Stimulated activated CD8-positive, alpha-beta memory T cell treated with anti-CD3 and anti-CD28 coated beads, Interleukin-4, amount 100 ng/mL, for 24 hours (primary cell): ENCODE measurements around the gene KCNE4.
"Not testable (repeated sequence)": the region's sequence is repeated elsewhere in the genome, so short reads cannot be mapped to it uniquely, and the experiment has no call there.

Experiments used
- DNase-seq: peaks from one replicate; pipeline ENCODE4 v3.0.0-alpha.2; 2020; ENCODE audit warnings: low read depth

Gene KCNE4

DNA sequence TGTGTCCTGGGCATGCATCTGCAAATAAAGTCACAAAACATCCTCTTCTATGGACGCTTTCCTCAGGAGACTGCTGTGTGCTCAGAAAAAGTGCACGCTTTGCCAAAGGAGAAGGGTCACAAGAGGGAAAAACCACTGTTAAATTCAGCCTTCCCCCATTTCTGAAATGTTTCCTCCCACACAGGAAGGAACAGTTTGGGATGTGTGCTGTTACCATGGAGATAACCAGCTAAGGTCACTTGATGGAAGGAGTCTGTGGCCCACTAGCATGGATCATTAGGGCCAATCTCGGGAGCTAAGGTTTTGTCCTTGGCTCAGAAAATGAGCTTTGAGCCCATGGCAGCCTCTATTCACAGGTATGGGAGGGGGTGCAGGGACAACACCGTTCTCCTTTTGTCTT is 5.6 kb downstream of the KCNE4 start:
- no peak for DNase-seq

DNA sequence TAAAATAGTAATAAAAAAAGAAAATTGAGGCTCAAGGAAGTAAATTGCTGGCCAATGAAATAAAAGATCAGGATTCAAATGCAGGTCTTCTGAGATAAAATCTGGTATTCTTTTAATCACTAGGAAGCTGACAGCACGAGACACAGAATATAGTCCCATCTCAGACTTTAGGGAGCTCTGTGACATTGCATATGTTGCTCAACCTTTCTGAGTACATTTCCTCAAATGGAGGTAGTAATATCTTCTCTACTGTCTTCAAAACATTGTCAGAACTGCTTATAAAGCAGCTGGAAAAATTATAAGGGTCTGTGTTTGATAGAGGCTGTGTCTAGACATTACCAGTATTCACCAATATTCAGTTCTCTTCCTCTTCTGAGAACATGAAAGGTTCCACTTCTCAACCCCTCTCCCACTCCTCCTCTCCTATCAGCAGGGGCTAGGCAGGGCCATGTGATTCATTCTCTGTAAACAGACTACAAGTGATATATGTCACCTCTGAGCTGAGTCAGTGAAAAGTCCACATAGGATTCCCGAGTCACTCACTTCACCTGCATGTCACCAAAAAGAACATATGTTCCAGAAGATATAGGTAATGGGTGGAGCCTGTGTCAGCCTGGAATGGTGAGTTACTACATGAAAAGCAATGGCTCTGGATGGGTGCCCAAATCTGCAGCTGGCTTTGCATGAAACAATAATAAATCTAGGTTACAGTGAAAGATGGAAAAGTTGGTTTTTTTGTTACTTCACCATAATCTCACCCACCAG is 7.1 kb downstream of the KCNE4 start:
- DNase-seq = no peak

DNA sequence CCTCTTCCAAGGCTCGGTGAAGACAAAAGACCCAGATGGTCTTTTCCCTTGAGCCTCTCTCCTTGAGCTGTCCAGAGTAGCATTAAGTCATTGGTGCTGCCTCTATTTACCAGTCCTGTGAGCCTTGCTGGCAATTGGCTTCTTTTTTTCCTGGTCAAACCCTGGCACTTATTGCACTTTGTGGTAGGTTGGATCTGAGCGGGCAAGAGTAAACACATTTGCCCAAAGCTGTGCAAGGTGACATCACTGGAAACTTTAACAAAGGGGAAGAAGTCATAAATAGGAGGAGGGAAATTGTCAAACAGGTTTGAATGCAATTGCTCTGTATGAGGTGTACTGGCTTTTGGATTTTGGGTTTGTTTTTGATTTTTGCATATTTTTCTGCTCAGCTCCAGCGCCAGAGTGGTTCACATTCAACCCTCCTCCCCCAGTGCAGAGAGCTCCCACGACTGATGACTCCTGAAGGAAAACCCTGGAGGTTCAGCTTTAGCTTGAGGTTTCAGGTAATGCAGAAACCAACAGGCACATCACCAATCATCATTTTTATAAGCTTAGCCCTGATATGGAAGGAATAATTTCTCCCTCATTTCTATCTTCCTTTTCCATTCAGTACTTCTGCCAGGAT is 8.3 kb downstream of the KCNE4 start:
- DNase-seq = no peak

DNA sequence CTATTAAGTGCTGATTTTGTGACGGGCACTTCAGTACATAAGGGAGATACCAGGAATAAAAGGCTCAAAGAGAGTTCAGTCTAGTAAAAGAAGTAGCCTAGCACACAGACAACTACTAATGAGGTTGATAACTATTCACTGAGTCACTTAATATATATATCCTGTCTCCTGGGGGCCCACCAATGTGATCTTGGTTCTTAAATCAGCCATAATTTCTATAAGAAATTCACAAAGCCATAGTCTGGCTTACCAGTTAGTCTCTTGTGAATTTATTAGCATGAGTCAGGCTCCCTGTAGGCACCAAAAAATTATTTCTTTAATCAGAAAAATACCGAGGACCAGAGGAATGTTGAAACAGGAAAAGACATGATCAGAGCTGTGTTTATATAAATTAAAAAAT is 10.4 kb downstream of the KCNE4 start:
- DNase-seq = no peak

DNA sequence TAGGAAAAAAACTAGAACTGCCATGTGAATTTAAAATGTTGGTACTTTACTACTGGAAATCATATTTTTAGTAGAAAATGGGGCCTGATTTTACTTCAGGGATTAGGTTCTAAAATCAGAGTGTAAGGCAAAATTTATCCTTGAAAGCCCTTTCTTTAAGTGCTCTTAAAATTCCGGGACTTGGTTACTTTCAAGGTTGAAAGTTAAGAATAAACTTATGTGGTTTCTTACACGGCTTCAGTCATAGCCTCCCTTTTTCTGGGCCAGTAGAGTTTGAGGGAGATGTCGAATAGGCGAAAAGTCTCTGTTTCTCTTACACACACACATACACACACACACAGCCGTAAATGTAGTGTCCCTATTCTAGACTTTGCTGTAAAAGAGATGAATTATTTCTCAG is 13.1 kb downstream of the KCNE4 start:
- DNase-seq = no peak

DNA sequence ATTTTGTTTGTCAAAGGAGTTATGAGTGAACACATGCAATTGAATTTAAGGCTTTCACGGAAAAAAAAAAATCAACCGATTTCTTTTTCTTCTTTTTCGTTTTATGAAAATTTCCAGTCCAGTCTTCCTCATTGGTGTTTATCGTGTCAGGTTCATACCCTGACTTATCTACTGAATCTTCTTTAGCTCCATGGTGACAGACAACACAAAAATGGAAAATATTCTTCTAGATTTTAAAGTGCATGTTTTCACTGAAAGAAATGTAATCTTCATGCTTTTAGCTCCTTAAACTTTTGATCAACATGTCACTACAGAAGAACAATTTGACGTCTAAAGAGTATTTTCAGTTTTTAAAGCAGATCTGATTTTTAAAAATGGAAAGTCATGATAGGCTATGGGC is 14.7 kb downstream of the KCNE4 start:
- DNase-seq = no peak

DNA sequence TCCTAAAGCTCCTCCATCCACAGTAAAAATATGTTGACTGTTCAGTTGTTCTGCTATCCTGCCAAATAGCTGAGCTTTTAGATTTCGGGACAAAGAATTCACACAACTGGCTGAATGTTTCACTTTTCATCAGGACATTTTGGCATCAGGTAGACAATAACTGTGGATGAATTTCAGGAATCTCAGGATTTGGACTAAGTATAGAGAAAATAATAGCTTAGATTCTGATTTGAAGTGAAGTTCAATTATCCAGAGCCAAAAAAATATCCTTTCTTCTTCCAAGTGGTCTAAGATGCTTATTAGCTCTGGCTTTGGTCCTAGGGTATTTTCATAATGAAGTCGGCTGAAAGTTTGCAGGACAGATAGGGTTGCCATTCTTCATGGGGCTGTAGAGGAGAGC is 16.1 kb downstream of the KCNE4 start:
- no peak for DNase-seq

DNA sequence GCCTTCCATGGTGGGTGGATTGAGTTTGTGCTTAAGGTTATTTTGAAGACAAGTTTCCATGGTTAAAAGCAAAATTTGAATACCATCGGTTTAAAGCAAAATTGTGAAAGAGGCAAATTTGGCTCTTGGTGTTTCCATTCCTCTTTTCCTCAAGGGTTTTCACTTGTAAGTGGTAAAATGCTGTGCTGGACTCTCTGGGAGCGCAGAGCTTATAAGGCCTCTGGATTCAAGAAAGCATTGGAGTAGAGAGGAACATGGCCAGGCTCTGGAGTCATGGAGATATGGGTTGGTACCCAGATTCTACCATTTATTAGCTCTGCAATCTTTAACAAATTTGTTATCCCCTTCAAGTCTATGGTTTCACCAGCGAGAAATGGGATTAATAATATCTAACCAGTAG is 17.5 kb downstream of the KCNE4 start:
- DNase-seq = no peak

DNA sequence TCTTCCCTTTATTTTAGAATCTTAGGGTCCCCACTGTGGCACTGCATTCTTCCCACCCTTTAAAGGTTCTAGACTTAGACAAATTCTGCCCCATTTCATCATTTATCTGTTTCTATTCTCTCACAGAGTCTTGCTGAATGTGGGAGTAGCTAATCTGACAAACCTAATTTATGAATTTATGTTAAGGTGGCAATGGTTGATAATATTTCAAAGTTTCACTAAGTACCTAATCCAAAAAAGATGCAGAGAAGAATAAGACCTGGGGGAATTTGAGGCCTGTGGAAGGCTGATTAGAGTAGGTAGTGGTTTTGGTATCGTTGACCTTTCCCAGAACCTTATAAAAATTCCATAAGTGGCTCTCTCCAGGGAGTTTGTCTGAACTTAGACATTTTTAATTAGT is 18.0 kb downstream of the KCNE4 start:
- DNase-seq = no peak

DNA sequence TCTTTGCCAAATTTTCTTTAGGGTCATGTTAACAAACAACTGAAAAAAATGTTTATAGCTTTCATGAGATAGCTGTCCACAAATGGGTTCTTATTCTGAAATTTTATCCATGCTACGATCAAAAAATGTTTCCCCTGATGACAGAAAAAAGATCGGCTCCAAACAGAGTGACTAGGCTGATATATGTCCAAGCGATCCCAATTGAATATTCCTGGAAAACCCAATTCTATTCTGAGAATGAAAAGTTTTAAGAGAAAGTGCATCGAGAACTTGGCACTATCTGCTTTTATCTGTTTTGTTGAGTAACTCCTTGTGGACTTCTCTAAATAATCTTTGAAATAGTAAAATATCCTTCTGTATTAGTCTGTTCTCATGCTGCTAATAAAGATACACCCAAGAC is 19.1 kb downstream of the KCNE4 start:
- no peak for DNase-seq

DNA sequence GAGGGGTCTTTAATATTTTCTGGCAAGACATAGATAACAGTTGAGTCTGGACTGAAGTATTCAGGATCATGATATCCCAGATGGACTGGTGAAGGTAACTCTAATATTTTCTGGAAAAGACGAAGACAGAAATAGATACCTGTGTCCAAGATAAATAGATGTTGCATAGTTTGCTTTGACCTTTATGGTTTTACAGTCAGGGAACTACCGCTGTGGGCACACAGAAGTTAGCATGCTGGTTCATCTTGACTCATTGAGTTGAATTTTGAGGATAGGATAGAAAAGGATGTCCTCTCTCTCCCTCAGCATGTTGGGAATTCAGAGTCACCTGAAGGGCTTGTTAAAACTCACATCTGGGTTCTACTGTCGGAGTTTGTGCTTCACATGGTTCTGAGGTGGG is 20.8 kb downstream of the KCNE4 start:
- DNase-seq = no peak

DNA sequence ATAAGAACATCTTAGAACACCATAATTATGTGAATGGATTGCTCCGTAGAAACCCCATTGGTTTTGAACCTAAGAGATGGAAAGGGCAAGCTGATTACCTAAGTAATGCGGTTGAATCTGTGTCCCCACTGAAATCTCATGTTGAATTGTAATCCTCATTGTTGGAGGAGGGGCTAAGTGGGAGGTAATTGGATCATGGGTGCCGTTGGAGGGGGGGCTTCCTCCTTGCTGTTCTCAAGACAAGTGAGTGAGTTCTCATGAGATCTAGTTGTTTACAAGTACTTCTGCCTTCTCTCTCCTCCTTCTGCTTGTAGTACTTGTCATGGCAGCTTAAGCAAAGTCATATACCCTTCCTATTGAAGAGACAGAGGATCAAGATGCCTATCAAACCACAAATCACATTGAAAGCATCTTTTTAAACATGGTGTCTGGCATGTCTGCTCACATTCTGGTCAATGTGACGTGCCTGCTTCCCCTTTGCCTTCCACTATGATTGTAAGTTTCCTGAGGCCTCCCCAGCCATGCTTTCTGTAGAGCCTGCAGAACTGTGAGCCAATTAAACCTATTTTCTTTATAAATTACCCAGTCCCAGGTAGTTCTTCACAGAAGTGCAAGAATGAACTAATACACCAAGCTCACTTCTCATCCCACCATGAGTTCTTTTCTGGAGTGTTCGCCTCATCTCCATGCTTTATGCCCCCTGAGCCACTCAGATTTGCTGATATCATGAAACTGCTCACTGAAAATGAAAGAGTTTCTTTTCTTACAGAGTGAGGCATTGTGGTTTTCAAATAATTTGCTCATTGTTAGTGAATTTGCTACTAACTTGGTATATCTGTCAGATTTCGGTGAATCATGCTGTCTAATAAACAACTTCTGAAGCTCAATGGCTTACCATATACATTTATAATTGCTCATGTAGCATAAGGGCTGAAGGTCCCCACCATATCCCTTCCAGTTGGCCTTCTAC is 23.6 kb downstream of the KCNE4 start:
- DNase-seq = no peak

DNA sequence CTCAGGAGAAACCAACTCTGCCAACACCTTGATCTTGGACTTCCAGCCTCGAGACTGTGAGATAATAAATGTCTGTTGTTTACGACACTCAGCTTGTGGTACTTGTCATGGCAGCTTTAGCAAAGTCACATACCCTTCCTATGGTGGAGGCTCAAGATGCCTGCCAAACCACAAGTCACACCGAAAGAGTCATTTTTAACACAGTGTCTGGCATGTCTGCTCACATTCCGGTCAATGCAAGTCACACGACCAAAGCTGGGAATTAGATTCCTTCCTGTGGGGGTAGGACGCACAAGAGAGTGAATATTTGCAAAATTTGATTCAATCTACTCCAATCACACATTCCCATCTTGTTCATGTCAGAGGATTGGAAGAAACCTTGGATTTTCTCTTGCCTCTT is 24.6 kb downstream of the KCNE4 start:
- DNase-seq = no peak

DNA sequence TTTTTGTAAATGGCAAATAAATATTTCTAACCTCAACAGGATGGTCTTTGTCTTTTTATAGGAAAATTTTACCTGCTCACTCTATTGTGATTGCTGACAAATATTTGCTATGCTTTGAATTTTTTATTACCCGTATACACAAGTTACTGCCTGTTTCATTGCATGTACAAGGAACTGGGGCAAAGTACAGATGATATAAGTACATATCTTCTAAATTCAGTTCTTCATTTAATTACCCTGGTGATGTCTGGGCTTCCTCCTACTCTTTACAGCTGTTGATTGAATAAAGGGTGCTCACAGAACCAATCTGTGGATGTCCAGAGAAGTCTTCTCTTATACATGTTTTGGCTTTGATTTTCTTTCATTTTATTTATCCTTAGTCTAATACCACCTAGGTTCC is 26.5 kb downstream of the KCNE4 start:
- no peak for DNase-seq

DNA sequence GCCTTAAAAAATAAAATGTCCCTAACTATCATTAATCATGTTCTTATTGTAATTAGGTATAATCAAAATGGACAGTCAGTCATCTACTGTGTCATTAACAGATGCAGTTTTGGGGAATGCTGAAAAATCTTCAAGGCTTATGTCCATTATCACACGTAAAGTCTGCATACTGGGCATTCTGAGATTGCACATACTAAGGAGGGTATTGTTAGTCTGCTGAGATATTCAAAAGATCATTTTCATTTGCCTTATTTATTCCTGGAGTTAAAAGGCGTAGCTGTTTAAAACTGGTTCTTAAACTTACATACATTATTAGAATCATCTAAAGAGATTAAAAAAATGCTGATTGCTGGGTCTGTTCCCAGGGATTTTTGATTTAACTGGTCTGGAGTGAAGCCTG is 27.4 kb downstream of the KCNE4 start:
- no peak for DNase-seq

DNA sequence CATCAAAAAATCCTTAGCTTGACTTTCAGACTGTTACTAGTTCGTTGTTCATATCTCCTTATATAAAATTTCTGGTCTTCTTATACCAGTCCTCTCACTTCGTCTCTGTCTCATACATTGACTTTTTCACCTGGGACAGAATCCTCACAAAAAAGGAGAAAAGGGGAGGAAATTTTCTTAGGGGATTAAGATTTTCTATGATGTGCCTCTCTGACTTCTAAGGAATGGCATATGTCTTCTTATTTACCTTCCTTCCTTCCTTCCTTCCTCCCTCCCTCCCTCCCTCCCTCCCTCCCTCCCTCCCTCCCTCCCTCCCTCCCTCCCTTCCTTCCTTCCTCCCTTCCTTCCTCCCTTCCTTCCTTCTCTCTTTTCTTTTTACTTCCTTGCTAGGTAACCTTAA is 27.9 kb downstream of the KCNE4 start:
- no peak for DNase-seq

DNA sequence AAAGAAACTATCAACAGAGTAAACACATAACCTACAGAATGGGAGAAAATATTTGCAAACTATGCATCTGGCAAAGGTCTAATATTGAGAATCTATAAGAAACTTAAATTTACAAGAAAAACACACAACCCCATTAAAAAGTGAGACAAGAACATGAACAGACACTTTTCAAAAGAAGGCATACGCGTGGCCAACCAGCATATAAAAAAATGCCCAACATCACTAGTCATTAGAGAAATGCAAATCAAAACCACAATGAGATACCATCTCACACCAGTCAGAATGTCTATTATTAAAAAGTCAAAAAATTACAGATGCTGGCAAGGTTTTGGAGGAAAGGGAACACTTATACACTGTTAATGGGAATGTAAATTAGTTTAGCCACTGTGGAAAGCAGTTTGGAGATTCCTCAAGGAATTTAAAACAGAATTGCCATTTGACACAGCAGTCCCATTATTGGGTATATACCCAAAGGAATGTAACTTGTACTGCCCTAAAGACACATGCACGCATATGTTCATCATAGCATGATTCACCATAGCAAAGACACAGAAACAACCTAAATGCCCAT is 28.9 kb downstream of the KCNE4 start:
- DNase-seq = not testable (repeated sequence)

DNA sequence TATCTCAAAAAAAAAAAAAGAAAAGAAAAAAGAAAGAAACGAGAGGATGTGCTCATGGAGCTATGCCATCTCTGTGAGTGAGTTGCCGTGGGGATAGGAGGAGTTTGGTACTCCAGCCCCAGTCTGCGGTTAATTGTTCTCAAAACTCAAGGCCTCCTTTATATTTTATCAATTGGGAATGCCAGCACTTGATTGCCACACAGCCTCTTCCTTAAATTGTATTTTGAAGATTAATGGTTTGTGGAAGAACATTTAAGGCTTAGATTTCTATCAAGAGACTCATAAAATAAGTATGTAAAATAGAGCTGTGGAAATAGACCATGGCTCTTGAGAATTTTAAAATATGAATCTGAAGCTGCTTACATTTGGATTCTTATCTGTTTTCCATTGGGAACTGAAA is 29.8 kb downstream of the KCNE4 start:
- no peak for DNase-seq

DNA sequence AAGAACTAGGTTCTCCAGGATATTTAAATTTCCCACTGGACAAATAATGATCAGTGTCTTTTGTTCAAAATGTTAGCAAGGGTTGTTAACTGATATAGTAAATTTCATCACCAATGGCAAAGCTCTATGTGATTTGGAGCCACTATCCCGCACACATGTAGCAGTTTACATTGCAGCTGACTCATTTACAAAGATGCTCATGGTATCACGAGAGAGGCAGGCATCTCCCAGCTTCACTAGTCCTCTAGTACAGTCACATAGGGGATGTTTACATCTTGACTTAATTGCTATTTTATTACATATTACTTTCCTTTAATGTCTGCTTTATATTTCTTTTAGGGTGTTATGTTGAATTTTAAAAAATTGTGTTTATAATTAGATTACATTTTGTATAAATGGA is 30.7 kb downstream of the KCNE4 start:
- DNase-seq = no peak

DNA sequence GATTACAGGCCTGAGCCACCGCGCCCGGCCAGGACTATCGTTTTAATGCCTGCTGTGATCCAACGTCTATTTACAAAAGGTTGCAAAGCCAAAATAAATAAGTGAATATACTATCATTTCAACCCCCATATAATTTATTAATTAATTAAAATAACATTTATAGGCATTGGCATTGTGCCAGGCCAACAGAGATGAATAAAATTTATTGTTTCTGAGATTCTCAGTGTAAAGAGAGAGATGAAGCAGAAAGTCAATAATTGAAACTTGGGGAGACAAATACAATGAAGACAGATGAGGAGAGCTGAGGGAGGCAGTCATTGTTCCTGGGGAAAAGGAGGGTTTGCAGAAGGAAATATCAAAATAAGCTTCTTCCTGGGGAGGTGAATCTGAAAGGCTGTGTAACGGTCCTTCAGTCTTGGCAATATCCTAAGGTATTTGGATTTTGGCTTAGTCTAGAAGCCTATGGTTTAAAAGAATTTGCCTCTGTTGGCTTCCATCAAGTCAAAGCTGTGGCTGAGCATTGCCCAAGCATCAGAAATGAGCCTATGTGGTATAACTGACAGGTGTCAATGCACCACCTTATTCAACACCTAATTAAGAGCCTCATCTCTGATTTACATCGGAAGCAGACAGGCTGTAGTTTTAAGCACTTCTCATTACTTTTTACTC is 31.5 kb downstream of the KCNE4 start:
- no peak for DNase-seq

DNA sequence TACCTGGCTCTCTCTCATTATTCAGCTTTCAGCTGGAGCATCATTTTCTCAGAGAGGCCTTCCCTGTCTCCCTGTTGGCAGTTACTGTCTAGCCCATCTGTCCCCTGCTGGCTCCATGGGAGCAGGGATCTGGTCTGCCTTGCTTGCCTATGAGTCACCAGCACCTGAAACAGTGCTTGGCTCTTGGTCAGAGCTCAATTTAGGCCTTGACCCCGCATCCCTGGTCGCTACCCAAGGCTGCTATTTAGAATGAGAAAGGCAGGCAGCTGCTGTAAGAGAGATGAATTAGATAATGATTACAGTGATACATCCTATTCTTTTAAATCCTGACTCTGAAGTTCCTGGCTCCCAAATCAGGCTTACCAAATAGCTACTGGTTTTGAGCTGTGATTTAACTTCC is 32.9 kb downstream of the KCNE4 start:
- no peak for DNase-seq

DNA sequence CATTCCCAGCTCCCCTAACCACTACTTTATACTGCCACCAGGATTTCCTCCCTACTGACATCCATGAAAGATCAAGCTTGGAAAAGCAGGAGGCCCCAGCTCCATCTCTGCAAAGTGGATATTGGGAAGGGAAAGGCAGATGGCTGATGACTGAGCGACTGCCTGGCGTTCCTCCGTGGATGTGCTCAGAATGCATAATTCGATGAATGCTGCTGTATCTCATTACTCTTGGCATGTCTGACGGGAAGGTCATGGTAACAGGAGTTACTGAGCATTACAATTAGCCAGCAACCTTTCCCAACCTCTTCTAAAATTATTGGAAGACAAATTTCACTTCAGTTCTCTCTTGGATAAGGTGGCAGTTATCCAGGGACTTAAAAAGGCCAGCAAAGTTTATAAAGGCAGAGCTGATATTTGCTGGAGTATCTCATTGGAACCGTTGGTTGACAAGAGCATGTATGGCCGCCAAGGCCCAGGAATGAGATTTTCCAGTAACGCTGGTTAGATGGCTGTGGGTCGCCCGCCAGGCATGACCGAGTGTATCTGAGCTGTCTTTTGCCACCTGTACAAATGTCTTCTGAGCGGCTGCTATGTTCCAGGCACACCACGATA is 34.5 kb downstream of the KCNE4 start:
- no peak for DNase-seq
